Kidney glomerular epithelial cell (primary cell): ENCODE results near the gene SPCS3.
A peak's percentile ranks its signal among the peaks of the same experiment; 100 is the strongest.

Experiments
- DNase-seq: peaks from one replicate; lab custom pipeline; 2025; lab: John Stamatoyannopoulos, UW

Gene SPCS3

DNA sequence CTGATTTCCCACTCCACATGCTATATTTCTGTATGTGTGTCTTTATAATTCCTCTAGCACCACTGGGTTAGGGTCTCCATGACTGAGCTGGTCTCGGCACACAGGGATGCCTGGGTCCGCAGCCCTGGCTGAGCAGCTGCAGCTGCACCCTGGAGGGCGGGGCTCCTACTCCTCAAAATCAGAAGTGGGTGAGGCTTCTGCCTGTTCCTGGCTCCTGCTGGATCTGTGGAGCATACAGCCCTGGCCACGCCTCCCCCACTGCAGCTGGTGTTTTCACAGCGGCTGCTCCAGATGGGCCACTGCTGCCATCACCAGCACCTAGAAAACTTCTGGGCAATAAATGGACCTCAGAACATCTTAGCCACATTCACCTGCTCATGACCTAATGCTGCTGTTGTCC is 30.9 kb downstream of the SPCS3 start:
- no peak for DNase-seq

DNA sequence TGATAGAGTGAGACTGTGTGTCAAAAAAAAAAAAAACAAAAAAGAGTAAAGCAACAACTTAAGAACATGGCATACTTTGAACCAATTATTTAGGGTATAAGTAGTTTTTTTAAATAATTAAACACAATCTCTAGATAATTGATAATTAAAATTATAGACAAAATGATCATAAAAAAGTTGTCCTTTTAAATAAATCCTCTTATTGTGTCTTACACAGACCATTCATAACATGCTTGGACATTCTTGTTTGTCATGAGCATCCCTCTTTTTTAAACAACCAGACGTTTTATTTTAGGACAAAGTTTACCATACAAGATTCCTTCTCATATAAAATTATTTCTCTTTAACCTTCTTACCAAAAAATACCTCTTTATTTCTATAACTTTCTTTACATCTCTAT is 35.1 kb downstream of the SPCS3 start:
- no peak for DNase-seq

DNA sequence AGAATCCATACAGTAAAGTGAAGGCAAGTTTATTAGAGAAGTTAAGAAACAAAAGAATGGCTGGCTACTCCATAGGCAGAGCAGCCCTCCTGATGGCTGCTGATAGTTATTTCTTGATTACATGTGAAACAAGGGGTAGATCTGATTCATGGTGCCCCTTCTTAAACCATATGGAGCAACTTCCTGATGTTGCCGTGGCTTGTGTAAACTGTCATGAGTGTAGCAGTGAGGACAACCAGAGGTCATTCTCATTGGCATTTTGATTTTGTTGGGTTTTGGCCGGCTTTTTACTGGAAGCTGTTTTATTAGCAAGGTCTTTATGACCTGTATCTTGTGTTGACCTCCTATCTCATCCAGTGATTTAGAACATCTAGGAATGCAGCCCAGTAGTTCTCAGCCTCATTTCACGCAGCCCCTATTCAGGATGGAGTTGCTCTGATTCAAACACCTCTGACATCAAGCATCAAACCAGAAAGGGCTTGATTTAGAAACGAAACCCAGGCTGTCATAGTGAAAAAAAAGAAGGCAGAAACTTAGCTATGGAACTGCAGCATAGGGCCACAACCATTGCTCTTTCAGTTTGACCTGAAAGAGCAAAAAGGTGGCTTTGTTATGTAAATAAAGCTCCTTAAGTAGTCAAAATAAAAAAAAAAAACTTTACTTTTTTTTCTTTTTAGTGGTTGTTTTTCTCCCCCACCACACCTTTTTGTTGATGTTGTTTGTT is 37.8 kb downstream of the SPCS3 start:
- no peak for DNase-seq

DNA sequence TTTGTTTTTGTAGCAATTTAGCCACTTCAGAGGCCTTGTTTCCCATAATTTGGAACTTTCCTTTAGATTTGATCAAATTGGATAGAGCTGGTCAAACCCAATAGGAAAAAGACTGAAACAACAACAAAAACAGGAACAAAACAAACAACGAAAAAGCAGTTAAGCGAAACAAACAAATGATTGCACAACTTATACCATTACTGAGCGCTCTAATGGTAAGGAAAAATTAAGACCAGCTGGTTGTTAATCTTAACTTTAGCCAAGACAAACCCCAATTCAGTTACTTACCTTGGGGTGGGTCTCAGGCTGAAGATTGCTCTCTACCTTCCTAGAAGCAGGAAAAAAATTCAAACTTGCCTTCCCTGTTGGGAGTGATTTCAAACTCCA is 38.3 kb downstream of the SPCS3 start:
- no peak for DNase-seq

DNA sequence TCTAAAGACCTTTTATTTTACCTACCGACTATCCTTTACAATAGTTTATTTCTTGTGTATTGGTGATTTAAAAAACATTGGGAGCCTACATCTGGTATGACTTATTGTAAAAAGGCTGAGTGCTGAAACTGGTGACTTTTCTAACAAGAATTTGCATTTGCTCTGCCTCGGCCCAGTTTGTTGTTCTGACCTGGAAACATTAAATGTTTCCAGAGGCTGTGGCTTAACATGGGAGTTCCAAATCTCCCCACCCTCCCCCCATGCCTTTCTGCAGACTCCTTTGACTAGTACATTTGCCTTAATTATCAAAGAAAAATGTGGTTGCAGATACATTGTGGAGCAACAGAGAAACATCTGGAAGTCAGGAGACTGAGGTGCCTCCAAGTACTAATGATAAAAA is 39.8 kb downstream of the SPCS3 start:
- DNase-seq: no peak

DNA sequence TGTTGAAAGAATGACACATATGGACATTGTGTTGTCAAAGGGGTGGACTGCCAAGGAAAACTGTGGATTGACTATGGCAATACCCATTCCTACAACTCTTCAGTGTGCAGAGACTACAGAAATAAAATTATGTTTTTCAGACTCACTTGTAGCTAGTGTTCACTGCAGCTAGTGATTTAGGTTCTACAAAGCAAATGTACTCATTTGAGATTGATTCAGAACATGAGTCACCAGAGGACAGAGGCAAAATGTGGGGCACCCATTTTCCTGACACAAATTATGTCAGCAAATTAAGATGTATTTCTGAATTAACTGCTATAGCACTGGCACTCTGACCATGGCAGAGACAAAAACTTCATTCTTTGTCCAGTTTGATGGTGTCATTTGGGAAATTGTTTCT is 40.7 kb downstream of the SPCS3 start:
- no peak for DNase-seq

DNA sequence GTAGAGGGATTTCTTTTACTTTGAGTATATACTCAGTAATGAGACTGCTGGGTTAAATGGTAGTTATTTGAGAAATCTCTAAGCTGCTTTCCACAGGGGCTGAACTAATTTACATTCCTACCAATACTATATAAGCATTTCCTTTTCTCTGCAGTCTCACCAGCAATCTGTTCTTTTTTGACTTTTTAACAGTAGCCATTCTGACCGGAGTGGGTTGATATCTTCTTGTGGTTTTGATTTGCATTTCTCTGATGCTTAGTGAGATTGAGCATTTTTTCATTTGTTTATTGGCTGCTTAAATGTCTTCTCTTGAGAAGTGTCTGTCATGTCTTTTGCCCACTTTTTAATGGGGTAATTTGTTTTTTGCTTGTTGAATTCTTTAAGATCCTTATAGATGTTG is 43.3 kb downstream of the SPCS3 start:
- no peak for DNase-seq

DNA sequence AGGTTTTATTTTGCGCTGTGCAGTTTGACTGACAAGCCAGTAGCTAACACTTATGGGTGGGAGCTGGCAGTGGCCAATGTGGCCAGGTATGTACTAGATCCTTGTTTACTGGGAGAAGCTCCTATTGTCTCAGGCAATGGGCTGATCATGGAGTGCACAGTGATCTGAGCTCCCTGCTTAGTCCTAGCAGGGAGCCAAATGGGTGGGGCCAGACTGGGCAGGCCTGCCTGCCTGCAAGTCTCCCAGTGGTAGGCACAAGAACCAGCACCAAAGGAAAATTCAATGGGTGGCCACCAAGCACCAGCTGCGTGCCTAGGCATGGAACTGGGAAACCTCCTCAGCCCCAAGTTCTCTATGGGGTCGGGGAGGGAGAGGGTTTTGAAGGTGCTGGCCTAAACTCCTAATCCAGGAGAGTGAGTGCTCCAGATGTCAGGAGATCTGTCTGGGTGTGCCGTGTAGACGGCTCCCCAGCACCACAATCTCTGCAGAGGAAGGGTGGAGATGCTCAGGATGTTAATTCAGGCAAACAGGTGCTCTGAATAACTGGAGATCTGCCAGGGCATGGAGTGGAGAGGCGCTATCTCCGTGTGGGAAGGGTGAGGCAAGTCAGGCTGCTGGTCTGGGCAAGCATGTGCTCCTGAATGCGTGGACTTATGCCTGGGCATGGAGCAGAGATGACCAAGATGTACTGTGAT is 48.2 kb downstream of the SPCS3 start:
- no peak for DNase-seq

DNA sequence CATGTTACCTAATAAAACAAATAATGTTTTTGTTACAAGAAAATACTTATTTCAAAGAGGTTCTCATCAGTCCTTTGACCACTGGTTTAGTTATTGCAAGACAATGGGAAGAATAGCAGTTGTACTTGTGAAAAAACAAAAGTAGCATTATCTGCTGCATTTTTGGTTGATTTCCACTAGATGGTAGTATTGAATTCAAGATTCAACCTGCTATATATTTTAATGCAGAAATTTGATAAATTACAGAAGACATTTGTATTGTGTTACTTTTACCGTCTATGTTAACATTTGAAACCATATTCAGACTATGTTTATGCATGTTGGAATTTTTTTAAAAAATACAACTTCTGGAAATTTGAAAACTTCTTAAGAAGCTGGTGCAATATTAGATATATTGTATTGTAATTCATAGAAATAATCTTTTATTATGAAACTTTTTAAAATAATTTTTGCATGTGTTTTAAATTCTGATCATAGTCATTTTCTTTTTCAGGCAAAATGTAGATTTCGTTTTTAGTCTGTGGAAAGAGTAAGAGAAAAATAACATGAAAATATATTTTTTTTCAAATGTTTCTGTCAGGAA is 56.4 kb downstream of the SPCS3 start:
- DNase-seq: peak; percentile 9

DNA sequence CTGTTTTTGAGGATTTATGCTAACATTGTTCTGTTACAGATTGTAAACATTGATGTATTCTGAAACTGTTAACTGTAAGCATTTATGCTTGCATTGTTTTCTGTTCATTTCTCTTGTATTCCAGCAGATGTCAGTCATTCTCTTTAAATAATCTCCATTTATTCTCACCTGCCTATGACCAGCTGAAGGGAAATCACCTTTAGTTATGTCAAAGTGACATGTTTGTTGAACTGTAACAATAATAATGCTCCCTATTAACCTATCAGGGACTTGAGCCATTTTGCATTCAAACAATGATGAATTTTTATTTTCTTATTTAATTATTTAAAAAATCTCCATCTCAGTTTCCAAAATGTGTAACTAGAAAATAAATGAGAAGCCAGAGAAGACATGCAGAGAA is 58.0 kb downstream of the SPCS3 start:
- DNase-seq: peak; percentile 35

DNA sequence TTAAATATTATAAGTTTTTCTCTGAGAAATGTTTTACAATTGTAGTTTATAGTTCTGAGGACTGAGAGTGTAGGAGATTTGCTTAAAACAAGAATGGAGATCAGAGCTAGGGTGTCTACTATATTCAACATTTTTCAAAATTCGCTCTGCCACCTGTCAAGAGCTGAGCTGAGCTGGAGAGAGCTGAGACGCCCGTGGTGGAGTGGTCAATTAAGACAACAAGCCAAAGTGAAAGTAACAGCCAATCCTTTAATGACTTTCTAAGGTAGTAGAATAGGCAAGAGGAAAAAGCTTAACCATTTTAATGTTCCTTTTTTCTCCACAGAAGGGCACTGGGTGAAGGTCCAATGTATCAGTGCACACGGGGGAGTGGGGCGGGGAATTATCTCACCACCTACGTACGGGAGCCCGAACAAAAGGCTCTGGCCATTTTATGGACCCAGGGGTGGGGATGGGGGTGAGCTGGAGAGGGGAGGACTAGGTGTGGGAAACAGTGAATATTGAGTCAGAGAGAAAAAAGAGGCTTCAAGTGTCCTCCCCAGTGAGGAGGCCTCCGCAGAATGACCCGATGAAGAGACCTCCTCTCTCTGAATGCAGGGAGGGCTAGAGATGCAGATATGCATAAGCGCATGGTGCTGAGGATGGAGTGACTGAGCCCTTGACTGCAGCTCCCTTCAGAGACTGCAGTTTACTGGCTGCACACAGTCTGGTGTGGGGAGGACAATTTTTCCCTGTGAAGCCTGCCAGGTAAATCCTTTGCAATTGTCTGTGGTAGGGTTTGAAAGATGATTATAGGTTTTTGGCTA is 60.8 kb downstream of the SPCS3 start:
- no peak for DNase-seq
